Skin epidermis (tissue), 12 donors: Measurements from ENCODE around the gene KRTAP2-3.
"Not testable (repeated sequence)": the region's sequence is repeated elsewhere in the genome, so short reads cannot be mapped to it uniquely, and the experiment has no call there.

Experiments used
- H3K27ac ChIP-seq, 21 experiments: fragments of 200-600 bp; sonication (generic) in 11 of 21; one replicate each; pipeline ENCODE4 v1.5.0; 2020; ENCODE audit warnings: mild to moderate bottlenecking in 3 of 21, inconsistent platforms in 2 of 21, moderate library complexity in 2 of 21
- H3K4me3 ChIP-seq, 7 experiments: fragments of 200-600 bp; sonication (generic) in 2 of 7; one replicate each; pipeline ENCODE4 v1.5.0; 2020; ENCODE audit warnings: inconsistent platforms in 2 of 7, mild to moderate bottlenecking in 2 of 7, moderate library complexity in 1 of 7

The KRTAP2-3 gene

DNA sequence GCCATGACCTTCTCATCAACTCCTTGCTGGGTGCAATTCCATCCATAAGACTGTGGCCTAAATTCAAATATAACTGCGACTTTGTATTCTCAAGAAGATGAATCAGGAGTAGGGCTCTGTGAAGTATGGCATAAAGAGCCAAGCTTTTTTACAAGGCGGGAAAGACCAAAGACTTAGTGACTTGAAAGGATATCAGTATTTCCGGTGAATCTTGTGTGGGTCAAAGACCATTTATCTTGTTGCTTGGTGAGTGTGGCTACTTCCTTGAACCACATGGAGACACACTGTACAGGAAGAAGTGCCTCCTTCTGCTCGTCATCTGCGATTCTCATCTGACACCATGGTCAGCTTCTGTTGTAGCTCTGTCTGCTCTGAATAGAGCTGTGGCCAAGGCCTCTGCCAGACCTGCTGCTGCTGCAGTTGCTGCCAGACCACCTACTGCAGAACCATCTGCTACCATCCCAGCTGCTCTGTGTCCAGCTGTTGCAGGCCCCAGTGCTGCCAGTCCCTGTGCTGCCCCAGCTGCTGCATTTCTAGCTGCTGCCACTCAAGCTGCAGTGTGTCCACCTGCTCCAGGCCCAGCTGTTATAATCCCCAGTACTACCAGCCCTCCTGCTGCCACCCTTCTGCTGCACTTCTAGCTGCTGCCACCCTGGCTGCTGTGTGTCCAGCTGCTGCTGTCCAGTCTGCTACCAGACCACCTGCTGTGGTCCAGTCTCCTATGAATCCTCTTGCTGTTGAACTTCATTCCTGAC, 11.9 kb upstream of the KRTAP2-3 start:
- Histone ChIP-seq H3K27ac (no peak overlapping the region), H3K4me3 (no peak overlapping the region)

DNA sequence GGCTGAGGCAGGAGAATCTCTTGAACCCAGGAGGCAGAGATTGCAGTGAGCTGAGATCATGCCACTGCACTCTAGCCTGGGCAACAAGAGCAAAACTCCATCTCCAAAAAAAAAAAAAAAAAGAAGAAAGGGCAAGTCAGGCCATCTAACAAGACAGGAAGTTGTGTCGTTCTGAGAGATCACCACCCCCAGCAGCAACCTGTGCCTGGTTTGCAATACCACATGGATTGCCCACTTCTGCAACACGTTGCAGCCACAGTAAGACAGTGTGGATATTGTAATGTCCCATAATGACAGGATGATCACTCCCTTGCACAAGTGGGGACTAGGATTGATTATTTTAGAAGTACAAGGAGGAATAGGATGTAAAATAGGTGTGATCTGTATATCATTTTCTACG, 9.1 kb upstream of the KRTAP2-3 start:
- H3K27ac ChIP-seq, result no peak overlapping the region

DNA sequence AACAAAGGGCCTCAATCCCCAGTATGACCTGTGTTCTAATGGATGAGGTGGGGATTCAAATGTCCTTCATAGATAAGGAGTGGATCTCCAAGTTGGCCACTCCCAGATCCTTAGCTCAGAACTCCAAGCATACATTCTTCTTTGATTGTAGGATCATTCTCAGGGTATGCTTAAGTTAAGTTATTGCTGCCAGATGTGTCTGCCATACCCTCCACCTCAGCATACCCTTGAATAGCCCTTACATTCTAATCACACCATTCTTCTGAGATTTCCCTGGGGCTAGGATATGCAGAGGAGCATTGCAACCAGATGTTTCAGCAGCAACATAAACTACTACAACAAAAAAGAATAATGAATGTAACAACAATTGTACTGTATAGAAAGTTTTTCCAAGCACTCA, 7.4 kb upstream of the KRTAP2-3 start:
- Histone ChIP-seq H3K27ac (no peak overlapping the region), H3K4me3 (no peak overlapping the region)

More for the DNA sequence above, 9.1 kb upstream of the KRTAP2-3 start:
- H3K4me3 ChIP-seq, result no peak overlapping the region

DNA sequence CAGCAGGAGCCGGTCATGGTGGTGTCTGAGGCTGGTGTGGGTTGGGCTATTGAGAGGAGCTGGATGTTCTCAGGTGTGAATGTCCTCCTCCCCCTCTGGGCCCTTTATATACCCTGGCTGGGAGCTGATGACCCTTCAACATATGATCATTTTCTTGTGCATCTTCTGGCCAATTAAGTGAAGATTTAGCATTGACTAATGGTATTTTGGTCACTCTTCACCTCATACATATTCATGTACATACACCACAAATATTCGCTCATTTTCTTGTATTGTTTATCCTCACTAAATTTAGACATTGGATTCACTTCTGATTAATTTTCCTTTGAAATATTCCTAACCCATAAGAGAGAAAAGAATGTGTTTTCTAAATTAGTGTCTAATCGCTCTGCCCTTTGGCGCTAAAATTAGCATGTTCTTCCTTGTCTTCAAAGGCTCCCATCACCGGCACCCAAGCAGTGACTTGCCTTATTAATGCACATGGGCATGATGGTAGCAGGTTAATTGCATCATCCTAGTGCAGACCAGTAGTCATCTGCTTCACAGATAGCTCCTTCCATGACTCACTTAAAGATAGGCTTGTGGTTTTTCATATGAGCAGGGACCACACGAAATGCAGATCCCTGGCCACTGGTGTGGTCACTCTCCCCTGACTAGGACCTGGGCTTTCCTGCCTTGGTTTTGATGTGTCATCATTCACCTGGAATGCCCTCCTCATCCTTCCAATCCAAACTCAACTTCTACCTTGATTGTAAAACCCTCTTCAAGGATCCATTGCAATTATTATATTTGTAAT, 6.1 kb upstream of the KRTAP2-3 start, which contains the start of gene KRTAP2-4:
Gene KRTAP2-4 (minus strand): TSS at position 51 of the 796 bp plus-strand sequence. CDS start 34 bp downstream, at position 17.
- H3K27ac ChIP-seq, result no peak within 1 kb of the TSS

DNA sequence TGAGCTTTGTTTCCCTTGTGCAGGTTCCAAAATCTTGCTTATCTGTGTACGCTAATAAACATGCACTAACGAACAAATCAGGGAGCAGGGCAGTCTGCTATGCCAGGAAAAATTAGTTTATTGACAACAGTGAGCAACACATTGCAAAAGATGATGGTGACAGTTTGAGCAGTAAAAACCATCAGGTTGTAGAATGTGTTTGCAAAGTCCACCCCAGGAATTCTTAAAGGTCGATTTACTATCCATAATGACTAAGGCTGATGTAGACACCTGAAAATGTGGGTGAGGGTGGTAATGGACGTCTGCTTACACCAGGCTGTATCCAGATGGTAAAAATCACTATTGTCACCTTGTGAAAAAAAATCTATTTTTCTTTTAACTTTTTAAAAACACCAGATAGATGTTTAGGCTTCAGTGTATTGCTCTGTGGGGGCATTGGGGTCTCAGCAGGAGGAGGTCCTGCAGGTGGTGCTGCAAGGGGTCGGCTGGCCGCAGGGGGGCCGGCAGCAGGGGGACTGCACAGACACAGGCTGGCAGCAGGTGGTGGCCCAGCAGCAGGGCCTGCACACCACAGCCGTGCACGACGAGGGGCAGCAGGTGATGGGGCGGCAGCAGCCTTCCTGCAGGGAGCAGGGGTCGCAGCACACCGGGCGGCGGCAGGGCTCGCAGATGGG, 5.2 kb upstream of the KRTAP2-3 start:
- H3K27ac ChIP-seq, H3K4me3 ChIP-seq: not testable (repeated sequence)

More for the DNA sequence above, 6.1 kb upstream of the KRTAP2-3 start, which contains the start of gene KRTAP2-4:
- H3K4me3 ChIP-seq, result no peak within 1 kb of the TSS

DNA sequence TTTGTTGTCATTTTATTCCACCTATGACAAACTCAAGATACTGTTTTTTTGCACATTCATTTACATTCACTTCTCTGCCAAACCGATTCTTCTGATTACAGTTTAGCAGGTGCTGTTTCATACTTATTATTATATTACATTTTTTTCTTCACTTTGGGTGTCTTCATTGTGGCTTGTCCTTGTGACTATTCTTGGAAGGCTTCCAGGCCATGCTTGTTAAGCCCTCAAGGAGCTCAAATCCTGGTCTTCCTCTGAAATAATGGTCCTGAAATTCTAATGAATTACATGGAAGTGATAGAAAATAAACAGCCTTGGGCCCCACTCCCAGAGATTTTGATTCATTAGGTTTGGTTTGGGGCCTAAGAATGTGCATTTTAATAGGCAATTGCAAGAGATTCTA, 4.4 kb upstream of the KRTAP2-3 start:
- Histone ChIP-seq H3K27ac (no peak overlapping the region), H3K4me3 (no peak overlapping the region)

DNA sequence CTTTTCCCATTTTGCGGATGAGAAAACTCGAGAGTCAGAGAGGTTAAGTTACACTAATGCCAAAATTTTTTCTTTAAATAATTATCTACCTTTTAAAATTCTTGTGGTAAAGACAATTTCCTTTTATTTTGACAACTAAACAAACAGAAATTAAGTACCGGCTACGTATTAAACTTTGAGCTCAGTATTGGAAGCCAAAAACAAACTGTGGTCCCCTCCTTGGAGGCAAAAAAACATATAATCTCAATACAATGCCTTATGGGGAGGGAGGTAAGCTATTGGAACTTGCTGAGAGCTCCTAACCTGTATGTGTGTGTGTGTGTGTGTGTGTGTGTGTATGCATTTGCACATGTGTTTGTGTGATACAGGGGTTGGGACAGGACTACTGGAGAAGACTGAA, 3.5 kb upstream of the KRTAP2-3 start:
- no peak overlapping the region for H3K27ac ChIP-seq
- H3K4me3 ChIP-seq, result no peak overlapping the region

DNA sequence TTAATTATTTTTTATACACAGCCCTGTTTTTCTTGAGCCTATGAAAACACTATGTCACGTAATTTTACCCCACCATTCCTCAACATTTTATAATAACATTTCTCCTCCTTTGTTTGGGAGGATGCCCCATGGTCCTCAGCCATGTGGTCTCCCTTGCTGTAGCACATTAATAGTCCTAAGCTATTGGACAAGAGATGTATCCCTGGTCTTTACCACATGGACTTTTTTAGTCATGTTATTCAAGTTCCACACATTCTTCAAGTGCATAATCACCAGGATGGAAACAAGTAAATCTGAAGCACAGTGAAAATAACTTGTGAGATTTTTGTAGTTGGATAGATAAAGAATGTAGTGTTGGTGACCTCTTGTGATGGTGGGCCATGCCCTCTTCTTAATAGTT, 2.0 kb upstream of the KRTAP2-3 start:
- peak overlapping the region in 3 of 21 experiments; percentile 10 to 70 (median 61) for H3K27ac ChIP-seq
- no peak overlapping the region for H3K4me3 ChIP-seq

DNA sequence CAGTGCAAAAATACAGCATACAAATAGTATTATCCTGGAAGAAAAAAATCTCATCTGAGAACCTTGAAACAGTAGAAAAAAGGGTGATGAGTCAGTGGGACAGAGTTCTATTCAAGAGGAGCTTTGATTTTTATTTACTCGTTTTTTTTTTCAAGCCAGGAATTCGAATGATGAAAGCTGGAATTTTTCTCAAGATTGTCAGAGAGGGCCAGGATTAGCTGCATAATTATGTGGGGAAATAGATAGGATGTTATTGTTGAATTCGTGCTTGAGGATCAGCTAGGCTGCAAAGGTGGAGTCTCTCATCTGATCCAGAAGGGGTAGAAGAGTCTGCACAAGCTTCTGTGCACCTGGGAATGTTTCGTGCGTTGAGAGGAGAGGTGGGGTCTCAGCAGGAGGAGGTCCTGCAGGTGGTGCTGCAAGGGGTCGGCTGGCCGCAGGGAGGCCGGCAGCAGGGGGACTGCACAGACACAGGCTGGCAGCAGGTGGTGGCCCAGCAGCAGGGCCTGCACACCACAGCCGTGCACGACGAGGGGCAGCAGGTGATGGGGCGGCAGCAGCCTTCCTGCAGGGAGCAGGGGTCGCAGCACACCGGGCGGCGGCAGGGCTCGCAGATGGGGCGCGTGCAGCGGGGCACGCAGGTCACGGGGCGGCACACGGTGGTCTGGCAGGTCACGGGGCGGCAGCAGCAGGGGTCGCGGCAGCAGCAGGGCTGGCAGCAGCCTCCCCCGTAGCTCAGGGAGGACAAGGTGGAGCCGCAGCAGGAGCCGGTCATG, 450 bp downstream of the KRTAP2-3 start:
- H3K27ac ChIP-seq, H3K4me3 ChIP-seq: not testable (repeated sequence)

DNA sequence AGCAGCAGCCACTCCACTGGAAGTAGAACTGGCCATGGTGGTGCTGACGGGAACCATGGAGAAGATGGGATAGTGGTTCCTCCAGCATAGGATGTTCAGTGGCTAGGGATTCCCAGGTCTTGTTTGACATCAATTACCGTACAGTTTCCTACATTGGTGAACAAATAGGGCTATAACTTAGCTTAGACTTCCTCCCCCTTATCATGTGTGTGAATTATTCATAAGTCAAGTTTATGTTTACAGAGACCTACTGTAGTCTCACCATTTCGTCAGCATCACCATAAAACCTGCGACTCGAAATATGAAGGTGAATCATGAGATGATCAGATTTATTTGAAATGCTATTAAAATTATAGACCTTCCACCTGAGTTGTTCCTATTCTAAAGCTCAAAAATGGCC, 1.2 kb downstream of the KRTAP2-3 start:
- Histone ChIP-seq H3K27ac (no peak overlapping the region), H3K4me3 (no peak overlapping the region)

DNA sequence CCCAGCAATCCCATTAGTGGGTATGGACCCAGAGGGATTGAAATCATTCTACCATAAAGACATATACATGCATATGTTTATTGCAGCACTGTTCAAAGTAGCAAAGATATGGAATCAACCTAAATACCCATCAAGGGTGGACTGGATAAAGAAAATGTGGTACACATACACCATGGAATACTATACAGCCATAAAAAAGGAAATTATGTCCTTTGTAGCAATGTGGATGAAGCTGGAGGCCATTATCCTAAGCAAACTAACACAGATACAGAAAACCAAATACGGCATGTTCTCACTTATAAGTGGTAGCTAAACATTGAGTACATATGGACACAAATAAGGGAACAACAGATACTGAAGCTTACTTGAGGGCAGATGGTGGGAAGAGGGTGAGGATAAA, 2.4 kb downstream of the KRTAP2-3 start:
- Histone ChIP-seq H3K27ac (no peak overlapping the region), H3K4me3 (no peak overlapping the region)

DNA sequence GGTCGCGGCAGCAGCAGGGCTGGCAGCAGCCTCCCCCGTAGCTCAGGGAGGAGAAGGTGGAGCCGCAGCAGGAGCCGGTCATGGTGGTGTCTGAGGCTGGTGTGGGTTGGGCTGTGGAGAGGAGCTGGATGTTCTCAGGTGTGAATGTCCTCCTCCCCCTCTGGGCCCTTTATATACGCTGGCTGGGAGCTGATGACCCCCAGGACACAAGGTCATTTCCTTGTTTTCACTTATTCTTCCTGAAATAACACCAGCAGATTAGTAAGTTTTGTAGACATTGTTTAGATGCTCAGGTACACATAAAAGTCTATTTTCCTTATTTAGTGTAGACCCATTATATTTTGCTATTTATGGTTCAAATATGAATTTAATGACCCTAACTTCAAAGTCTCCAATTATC, 4.8 kb downstream of the KRTAP2-3 start, which contains the start of gene KRTAP2-2:
Gene KRTAP2-2 (minus strand): TSS at position 101 of the 400 bp plus-strand sequence. CDS start 19 bp downstream, at position 82.
- H3K4me3 ChIP-seq, H3K27ac ChIP-seq: not testable (repeated sequence)

DNA sequence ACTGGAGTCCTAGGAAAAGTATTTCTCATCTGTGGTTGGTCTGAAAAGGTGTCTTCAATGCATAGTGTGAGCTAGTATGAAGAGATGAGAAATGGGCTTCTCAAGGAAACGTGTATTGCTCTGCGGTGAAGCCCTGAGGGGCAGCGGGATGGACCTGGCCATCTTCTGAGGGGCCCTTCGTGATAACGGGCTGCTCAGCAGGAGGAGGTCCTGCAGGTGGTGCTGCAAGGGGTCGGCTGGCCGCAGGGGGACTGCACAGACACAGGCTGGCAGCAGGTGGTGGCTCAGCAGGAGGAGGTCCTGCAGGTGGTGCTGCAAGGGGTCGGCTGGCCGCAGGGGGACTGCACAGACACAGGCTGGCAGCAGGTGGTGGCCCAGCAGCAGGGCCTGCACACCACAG, 5.4 kb downstream of the KRTAP2-3 start:
- H3K27ac ChIP-seq, H3K4me3 ChIP-seq: not testable (repeated sequence)

DNA sequence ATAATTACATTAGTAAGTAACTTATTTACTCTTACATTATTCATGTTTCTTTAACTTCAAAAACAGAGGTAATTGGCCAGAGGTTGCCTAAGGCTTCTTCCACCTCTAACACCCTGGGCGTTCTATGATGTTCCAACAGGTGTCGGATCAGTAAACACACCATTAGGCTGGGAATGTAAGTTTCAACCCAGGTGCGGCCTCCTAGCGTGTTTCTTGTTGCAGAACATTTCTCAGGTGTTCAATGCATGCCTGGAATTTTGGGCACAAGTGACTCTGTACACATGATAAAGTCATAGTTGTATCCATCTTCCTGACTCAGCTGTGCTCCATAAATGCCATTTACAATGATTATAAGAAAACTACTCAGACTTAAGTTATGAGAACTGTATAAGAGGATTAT, 5.9 kb downstream of the KRTAP2-3 start:
- no peak overlapping the region for H3K27ac ChIP-seq
- H3K4me3 ChIP-seq, result no peak overlapping the region

DNA sequence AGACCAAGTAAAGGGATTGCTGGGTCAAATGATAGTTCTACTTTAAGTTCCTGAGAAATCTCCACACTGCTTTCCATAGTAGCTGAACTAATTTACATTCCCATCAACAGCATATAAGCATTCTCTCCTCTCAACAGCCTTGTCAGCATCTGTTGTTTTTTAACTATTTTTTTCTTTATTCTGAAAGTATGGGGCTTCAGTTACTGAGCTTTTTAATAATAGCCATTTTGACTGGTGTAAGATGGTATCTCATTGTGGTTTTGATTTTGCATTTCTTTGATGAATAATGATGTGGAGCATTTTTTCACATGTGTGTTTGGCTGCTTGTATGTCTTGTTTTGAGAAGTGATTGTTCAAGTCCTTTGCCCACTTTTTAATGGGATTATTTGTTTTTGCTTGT, 7.3 kb downstream of the KRTAP2-3 start:
- Histone ChIP-seq H3K4me3 (no peak overlapping the region), H3K27ac (no peak overlapping the region)

DNA sequence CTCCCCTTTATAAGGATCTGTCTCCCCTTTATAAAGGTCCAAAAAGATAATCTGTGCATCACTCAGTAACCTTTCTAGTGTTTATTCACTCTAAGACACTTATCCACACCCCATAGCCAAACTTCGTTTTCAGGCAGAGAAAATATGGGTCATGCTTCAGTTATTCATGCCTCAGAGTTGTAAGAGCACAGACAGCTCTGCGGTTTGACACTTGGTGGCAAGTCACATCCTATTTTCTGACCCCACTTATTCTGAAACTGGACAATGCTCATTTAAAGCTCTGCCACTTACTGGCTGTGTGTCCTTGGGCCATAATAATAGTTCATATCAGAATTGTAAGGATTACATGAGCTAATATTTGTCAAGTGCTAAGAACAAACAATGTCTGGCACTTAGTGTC, 10.8 kb downstream of the KRTAP2-3 start:
- no peak overlapping the region for H3K27ac ChIP-seq
- no peak overlapping the region for H3K4me3 ChIP-seq

DNA sequence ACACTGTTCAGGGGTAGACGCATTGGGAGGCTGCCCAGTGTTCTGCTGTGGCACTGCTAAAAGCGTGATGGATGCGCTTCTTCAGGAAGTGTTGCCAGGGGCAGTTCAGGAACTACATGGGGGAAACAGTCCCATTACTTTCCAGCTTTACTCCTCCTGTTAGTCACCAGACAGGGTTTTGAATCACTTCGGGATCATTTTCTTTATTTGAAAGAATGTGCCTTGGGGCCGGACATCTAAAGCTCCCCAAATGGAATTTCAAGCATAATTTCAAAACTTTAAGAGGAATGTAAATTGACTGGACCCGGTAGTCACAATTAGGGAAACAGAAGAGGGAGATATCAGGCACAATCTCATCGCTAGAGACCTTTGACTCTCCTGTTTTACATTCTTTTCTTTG, 11.5 kb downstream of the KRTAP2-3 start:
- no peak overlapping the region for H3K4me3 ChIP-seq
- H3K27ac ChIP-seq, result no peak overlapping the region

DNA sequence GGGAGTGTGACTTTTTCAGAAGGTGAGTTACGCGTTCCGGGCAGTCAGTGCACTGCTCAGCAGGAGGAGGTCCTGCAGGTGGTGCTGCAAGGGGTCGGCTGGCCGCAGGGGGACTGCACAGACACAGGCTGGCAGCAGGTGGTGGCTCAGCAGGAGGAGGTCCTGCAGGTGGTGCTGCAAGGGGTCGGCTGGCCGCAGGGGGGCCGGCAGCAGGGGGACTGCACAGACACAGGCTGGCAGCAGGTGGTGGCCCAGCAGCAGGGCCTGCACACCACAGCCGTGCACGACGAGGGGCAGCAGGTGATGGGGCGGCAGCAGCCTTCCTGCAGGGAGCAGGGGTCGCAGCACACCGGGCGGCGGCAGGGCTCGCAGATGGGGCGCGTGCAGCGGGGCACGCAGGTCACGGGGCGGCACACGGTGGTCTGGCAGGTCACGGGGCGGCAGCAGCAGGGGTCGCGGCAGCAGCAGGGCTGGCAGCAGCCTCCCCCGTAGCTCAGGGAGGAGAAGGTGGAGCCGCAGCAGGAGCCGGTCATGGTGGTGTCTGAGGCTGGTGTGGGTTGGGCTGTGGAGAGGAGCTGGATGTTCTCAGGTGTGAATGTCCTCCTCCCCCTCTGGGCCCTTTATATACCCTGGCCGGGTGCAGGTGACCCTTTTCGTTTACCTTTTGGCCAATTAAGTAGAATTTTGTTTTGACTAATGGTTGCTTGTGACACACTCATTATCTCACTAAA, 13.0 kb downstream of the KRTAP2-3 start, which contains the start of gene KRTAP2-1:
Gene KRTAP2-1 (minus strand): TSS at position 582 of the 731 bp plus-strand sequence. CDS start 49 bp downstream, at position 533.
- not testable (repeated sequence) for H3K4me3 ChIP-seq, H3K27ac ChIP-seq

DNA sequence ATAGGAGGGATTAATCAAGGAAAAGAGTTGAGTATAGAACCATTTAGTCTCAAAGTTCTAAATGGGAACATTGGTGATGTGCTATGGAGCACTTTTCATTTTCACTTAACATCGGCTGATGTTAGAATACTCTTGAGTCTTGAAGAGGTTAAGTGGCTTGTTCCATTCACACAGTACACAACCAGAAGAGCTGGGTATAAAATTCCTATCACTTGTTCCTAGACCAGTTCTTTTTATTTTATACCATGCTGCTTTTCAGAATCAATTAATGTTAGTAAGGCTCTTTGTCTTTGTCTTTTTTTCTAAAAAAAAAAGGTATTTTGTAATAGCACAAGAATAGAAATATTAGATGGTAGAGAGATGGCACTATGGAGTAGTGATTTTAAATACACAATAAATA, 17.0 kb downstream of the KRTAP2-3 start:
- no peak overlapping the region for H3K4me3 ChIP-seq
- no peak overlapping the region for H3K27ac ChIP-seq
